Fibroblast of pulmonary artery (primary cell): Measurements from ENCODE around the gene INSYN1.

Source experiments
- DNase-seq: peaks from one replicate; pipeline ENCODE4 v3.0.0-alpha.2; 2010; ENCODE audit warnings: low read depth
- H3K4me3 ChIP-seq: replicated peaks from 2 replicates; pipeline ENCODE4 v1.5.1; 2011; ENCODE audit warnings: low read depth, mild to moderate bottlenecking, control low read depth, low read length, moderate library complexity
- CTCF ChIP-seq: IDR thresholded peaks from 2 replicates; pipeline ENCODE4 v1.5.1; 2011; ENCODE audit warnings: mild to moderate bottlenecking, control low read depth, low read length, inconsistent platforms; ENCODE audit errors: missing control alignments

Gene INSYN1

GRCh38 chr15:73749971-73750370 is 3.2 kb downstream of the INSYN1 start:
- DNase-seq, result no peak
- H3K4me3 ChIP-seq, result no peak overlapping the region
- no peak for TF ChIP-seq CTCF

- no peak overlapping the region for H3K4me3 ChIP-seq
- no peak for DNase-seq
- TF ChIP-seq CTCF, result no peak
Measured at GRCh38 chr15:73749533-73749932, 3.6 kb downstream of the INSYN1 start.

GRCh38 chr15:73748730-73749129 is 4.4 kb downstream of the INSYN1 start:
- DNase-seq, result no peak
- no peak overlapping the region for H3K4me3 ChIP-seq
- no peak for TF ChIP-seq CTCF

- H3K4me3 ChIP-seq, result no peak overlapping the region
- no peak for DNase-seq
- no peak for TF ChIP-seq CTCF
Measured at GRCh38 chr15:73747847-73748590, 5.1 kb downstream of the INSYN1 start.

- no peak for DNase-seq
- no peak overlapping the region for H3K4me3 ChIP-seq
Measured at GRCh38 chr15:73746883-73747282, 6.3 kb downstream of the INSYN1 start.

GRCh38 chr15:73746261-73746660 is 6.9 kb downstream of the INSYN1 start:
- no peak for DNase-seq
- no peak for TF ChIP-seq CTCF
- H3K4me3 ChIP-seq, result no peak overlapping the region

More at GRCh38 chr15:73746883-73747282, 6.3 kb downstream of the INSYN1 start:
- no peak for TF ChIP-seq CTCF

- DNase-seq, result no peak
- no peak for TF ChIP-seq CTCF
- no peak overlapping the region for H3K4me3 ChIP-seq
Measured at GRCh38 chr15:73745073-73745472, 8.1 kb downstream of the INSYN1 start.
